B cell (primary cell): ENCODE results near the gene BROX. TPM values are rescaled to one million over a fixed set of nuclear protein-coding genes. Genes with fewer than 3 reads are reported as not detected.
A peak's percentile ranks its signal among the peaks of the same experiment; 100 is the strongest.

Experiments used
- ATAC-seq: fragments of 200-7000 bp; cut with Tn5 transposase; one replicate; pipeline ENCODE4 v1.10.0; 2021; ENCODE audit warnings: low read depth, mild to moderate bottlenecking, moderate number of reproducible peaks, moderate library complexity
- CTCF ChIA-PET: fragments of 350-600 bp; sonication (Branson Sonifier 250); formaldehyde crosslinking; loops from one replicate; lab custom pipeline; 2021; ENCODE audit warnings: antibody characterized with exemption, inconsistent platforms; lab: Charles Lee
- POLR2A ChIA-PET: fragments of 350-600 bp; sonication (Branson Sonifier 250); formaldehyde crosslinking; loops from one replicate; lab custom pipeline; 2021; ENCODE audit warnings: antibody characterized with exemption; lab: Charles Lee
- DNase-seq: peaks from one replicate; pipeline ENCODE4 v3.0.0; 2013
- H2AFZ ChIP-seq: 2 replicates; pipeline ENCODE4 v1.6.1; 2012; ENCODE audit warnings: mild to moderate bottlenecking, low read depth, low read length; ENCODE audit not compliant: insufficient read depth, poor library complexity, severe bottlenecking
- H3K27ac ChIP-seq, 2 donors: 1 replicate in 1 of 2; 2 replicates in 1 of 2; pipeline ENCODE4 v1.5.1; 2012 to 2013; ENCODE audit warnings: low read length in 2 of 2, mild to moderate bottlenecking in 2 of 2, moderate library complexity in 1 of 2
- H3K27me3 ChIP-seq, 4 experiments: fragments of 200-600 bp in 1 of 4; sonication (generic) in 1 of 4; replicated peaks in 1 of 4; 1 replicate in 2 of 4; 2 replicates in 2 of 4; pipeline versions ENCODE4 v1.6.1 to v1.7.0; 2013 to 2016; ENCODE audit warnings: low read length in 3 of 4, mild to moderate bottlenecking in 2 of 4, mixed read lengths in 1 of 4, moderate library complexity in 1 of 4; ENCODE audit not compliant: insufficient read depth in 4 of 4, control insufficient read depth in 3 of 4; ENCODE audit errors: control extremely low read depth in 1 of 4
- H3K36me3 ChIP-seq, 2 experiments: replicated peaks in 1 of 2; 1 replicate in 1 of 2; 2 replicates in 1 of 2; pipeline versions ENCODE4 v1.6.1 to v1.7.1; 2013; ENCODE audit warnings: low read length in 1 of 2; ENCODE audit not compliant: insufficient read depth in 2 of 2, control insufficient read depth in 1 of 2; ENCODE audit errors: control extremely low read depth in 1 of 2, extremely low read depth in 1 of 2
- H3K4me1 ChIP-seq, 2 donors: fragments of 200-600 bp in 1 of 2; sonication (generic) in 1 of 2; 1 replicate in 1 of 2; 2 replicates in 1 of 2; pipeline versions ENCODE4 v1.5.1 to v1.6.1; 2013 to 2017; ENCODE audit warnings: low read length in 2 of 2; ENCODE audit not compliant: control insufficient read depth in 2 of 2, insufficient read depth in 2 of 2
- H3K4me2 ChIP-seq: replicated peaks from 2 replicates; pipeline ENCODE3; 2012; ENCODE audit warnings: mild to moderate bottlenecking, low read depth, low read length; ENCODE audit not compliant: poor library complexity, severe bottlenecking
- H3K4me3 ChIP-seq, 5 experiments: fragments of 200-600 bp in 1 of 5; sonication (generic) in 1 of 5; 1 replicate in 3 of 5; 2 replicates in 2 of 5; pipeline versions ENCODE4 v1.5.1 to v1.7.0; 2011 to 2016; ENCODE audit warnings: low read length in 4 of 5, mild to moderate bottlenecking in 4 of 5, low read depth in 2 of 5, control low read depth in 1 of 5, moderate library complexity in 1 of 5; ENCODE audit not compliant: insufficient read depth in 1 of 5; ENCODE audit errors: control extremely low read depth in 1 of 5, extremely low read depth in 1 of 5
- H3K79me2 ChIP-seq: fragments of 200-600 bp; sonication (generic); one replicate; pipeline ENCODE4 v1.6.0; 2016; ENCODE audit warnings: low read length; ENCODE audit not compliant: control insufficient read depth, insufficient read depth
- H3K9ac ChIP-seq: fragments of 200-600 bp; sonication (generic); 2 replicates; pipeline ENCODE4 v1.6.1; 2017; ENCODE audit warnings: mild to moderate bottlenecking, low read length, moderate library complexity
- H3K9me3 ChIP-seq, 3 donors: one replicate each; pipeline versions ENCODE4 v1.6.1 to v1.7.1; 2013; ENCODE audit warnings: low read length in 2 of 3; ENCODE audit not compliant: control insufficient read depth in 2 of 3, insufficient read depth in 1 of 3; ENCODE audit errors: control extremely low read depth in 1 of 3
- H4K20me1 ChIP-seq: 2 replicates; pipeline ENCODE4 v1.6.0; 2012; ENCODE audit warnings: mild to moderate bottlenecking, low read length; ENCODE audit not compliant: insufficient read depth, control insufficient read depth, poor library complexity, severe bottlenecking
- H3K27ac Mint-ChIP-seq: one replicate; pipeline ENCODE4 v1.8.0; 2021; ENCODE audit warnings: mixed read lengths
- H3K27me3 Mint-ChIP-seq: one replicate; pipeline ENCODE4 v1.8.0; 2021; ENCODE audit warnings: mixed read lengths
- H3K4me1 Mint-ChIP-seq: one replicate; pipeline ENCODE4 v1.8.0; 2021; ENCODE audit warnings: mixed read lengths
- H3K4me3 Mint-ChIP-seq: one replicate; pipeline ENCODE4 v1.8.0; 2021; ENCODE audit warnings: mixed read lengths
- H3K9me3 Mint-ChIP-seq: one replicate; pipeline ENCODE4 v1.8.0; 2022; ENCODE audit warnings: mixed read lengths; ENCODE audit not compliant: insufficient read depth
- EZH2 ChIP-seq: IDR thresholded peaks from 2 replicates; pipeline ENCODE4 v1.6.1; 2012; ENCODE audit warnings: borderline replicate concordance, low read depth, mild to moderate bottlenecking, moderate library complexity, low read length; ENCODE audit not compliant: insufficient read depth, poor library complexity, severe bottlenecking
- WGBS: methylation state at CpG from one replicate; pipeline ENCODE4 v1.1.5; 2013; ENCODE audit warnings: missing lambda C conversion rate; ENCODE audit not compliant: insufficient coverage; 5-methylcytosine and 5-hydroxymethylcytosine counted together
- intact Hi-C: fragments of 100-400 bp; cut with micrococcal nuclease; formaldehyde crosslinking; loops from one replicate; pipeline ENCODE4 v1.10.0; 2022
- polyA plus RNA-seq: library from polyadenylated mRNA; depleted of rRNA; stranded (reverse); fragments of >200 nt; gene quantifications from 2 replicates; pipeline ENCODE4 v1.2.3, GENCODE V29; 2012
- total RNA-seq, 2 donors: library from RNA; stranded (reverse); fragments of 120-200 nt in 1 of 2; gene quantifications; 1 replicate in 1 of 2; 2 replicates in 1 of 2; pipeline versions ENCODE4 v1.2.3 to v1.2.4, GENCODE V29; 2013 to 2022
- TF ChIP-seq, protein P1 (sequence below): fragments of 200-600 bp; IDR thresholded peaks from one replicate; pipeline ENCODE4 v1.8.0; 2022; ENCODE audit warnings: antibody characterized with exemption, mild to moderate bottlenecking

BROX gene
- total and polyA plus RNA-seq, 2 donors (not counting 1 experiment from before 2014, with no cell fraction given): 8.7 to 57.8 TPM

DNA sequence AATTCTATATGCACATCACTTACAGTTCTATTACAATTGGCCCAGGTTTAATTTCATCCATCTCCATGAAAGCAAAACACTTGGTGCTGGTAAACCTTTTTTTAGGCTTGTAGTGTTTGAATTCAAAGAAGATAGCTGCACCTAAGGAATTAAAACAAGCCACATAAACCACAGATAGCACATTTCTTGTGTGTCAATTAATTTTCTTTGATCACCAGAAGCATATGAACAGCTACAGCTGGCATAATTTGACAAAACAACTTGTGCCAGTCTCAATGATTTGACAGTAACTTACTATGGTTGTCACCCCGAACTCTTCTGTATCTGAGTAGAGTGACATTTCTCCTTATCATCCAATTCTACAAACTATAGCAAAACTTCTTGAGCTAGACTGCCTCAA is 42.3 kb upstream of the BROX start:
- no peak overlapping the region for H3K4me3 ChIP-seq
- H3K4me3 Mint-ChIP-seq: no peak overlapping the region
- H3K27me3 Mint-ChIP-seq: no peaks in the 10 kb centered on the region
- TF ChIP-seq, protein P1, sequence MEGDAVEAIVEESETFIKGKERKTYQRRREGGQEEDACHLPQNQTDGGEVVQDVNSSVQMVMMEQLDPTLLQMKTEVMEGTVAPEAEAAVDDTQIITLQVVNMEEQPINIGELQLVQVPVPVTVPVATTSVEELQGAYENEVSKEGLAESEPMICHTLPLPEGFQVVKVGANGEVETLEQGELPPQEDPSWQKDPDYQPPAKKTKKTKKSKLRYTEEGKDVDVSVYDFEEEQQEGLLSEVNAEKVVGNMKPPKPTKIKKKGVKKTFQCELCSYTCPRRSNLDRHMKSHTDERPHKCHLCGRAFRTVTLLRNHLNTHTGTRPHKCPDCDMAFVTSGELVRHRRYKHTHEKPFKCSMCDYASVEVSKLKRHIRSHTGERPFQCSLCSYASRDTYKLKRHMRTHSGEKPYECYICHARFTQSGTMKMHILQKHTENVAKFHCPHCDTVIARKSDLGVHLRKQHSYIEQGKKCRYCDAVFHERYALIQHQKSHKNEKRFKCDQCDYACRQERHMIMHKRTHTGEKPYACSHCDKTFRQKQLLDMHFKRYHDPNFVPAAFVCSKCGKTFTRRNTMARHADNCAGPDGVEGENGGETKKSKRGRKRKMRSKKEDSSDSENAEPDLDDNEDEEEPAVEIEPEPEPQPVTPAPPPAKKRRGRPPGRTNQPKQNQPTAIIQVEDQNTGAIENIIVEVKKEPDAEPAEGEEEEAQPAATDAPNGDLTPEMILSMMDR: no peak
- no peak for TF ChIP-seq EZH2
- CTCF ChIA-PET: interaction anchor here (0.8 to 1.1 kb wide), 2 partner anchors 14 to 205 kb away, joined by 3 read pairs; no protein-coding TSS in a partner anchor
- H3K9ac ChIP-seq: no peak overlapping the region
- peak overlapping the region in 1 of 2 donors; percentile 12 for H3K27ac ChIP-seq
- no CpG with 5 or more reads among the region's 1 CpG for WGBS
- H3K36me3 ChIP-seq: peaks cover 27 to 68% of the 10 kb centered on the region in 2 experiments
- POLR2A ChIA-PET: no interaction called here
- no peak for ATAC-seq
- no peaks in the 10 kb centered on the region for H3K9me3 Mint-ChIP-seq
- H3K4me1 Mint-ChIP-seq: no peaks in the 10 kb centered on the region
- peaks cover 4% of the 10 kb centered on the region for H4K20me1 ChIP-seq
- H3K9me3 ChIP-seq: no peaks in the 10 kb centered on the region
- no peak overlapping the region for H3K4me2 ChIP-seq
- no peaks in the 10 kb centered on the region for H3K27me3 ChIP-seq
- H3K27ac Mint-ChIP-seq: peak overlapping the region; percentile 50
- DNase-seq: no peak
- peaks cover 8% of the 10 kb centered on the region for H3K79me2 ChIP-seq
- no peak overlapping the region for H2AFZ ChIP-seq
- intact Hi-C loops: no loop called here
- no peaks in the 10 kb centered on the region for H3K4me1 ChIP-seq

DNA sequence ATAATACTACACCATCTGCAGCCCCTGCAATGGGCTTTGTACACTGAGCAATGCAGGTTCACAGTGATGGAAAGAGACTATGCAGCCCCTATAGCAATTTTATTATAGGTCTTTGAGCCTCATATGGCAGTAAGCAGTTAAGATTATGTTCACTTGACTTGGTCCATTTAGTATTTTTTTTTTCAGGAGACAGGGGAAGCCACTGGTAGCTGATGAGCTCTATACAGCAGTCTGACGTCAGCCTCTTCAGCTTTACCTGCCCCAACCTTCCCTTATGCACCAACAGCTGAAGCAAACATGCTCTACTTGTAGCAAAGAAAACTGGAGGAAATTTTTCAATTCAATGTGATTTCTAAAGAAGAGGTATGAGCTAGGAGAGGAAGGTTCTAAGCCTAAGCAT is 32.3 kb upstream of the BROX start:
- POLR2A ChIA-PET: no interaction called here
- intact Hi-C loops: no loop called here

More for the DNA sequence above, 32.3 kb upstream of the BROX start:
- Histone ChIP-seq H3K4me1 (no peaks in the 10 kb centered on the region), H4K20me1 (no peaks in the 10 kb centered on the region), H3K4me2 (no peak overlapping the region), H3K4me3 (no peak overlapping the region), H3K79me2 (peaks cover 9% of the 10 kb centered on the region), H2AFZ (no peak overlapping the region), H3K9me3 (no peaks in the 10 kb centered on the region), H3K36me3 (peaks cover 34 to 52% of the 10 kb centered on the region in 2 experiments), H3K27ac (no peak overlapping the region), H3K9ac (no peak overlapping the region), H3K27me3 (no peaks in the 10 kb centered on the region)
- no CpG with 5 or more reads among the region's 1 CpG for WGBS
- H3K27ac Mint-ChIP-seq: no peak overlapping the region
- H3K4me1 Mint-ChIP-seq: no peaks in the 10 kb centered on the region
- no peak overlapping the region for H3K4me3 Mint-ChIP-seq
- DNase-seq (no peak), ATAC-seq (no peak)
- TF ChIP-seq, protein P1: no peak
- no peak for TF ChIP-seq EZH2
- CTCF ChIA-PET: interaction anchor here (1.1 kb wide), 1 partner anchor 46 kb away, joined by 4 read pairs; no protein-coding TSS in a partner anchor
- H3K9me3 Mint-ChIP-seq: no peaks in the 10 kb centered on the region
- no peaks in the 10 kb centered on the region for H3K27me3 Mint-ChIP-seq
